Breast epithelium (tissue), 3 donors: Measurements from ENCODE around the gene PPP2R2D.

Experiments
- CTCF ChIP-seq, 3 donors: fragments of 450-650 bp; IDR thresholded peaks; one replicate each; pipeline ENCODE4 v1.5.1; 2016 to 2017; ENCODE audit warnings: antibody characterized with exemption in 3 of 3, mild to moderate bottlenecking in 3 of 3, moderate library complexity in 3 of 3
- POLR2A ChIP-seq: fragments of 450-650 bp; IDR thresholded peaks from one replicate; pipeline ENCODE4 v1.6.1; 2016; ENCODE audit warnings: antibody characterized with exemption, mild to moderate bottlenecking, moderate library complexity
- POLR2AphosphoS5 ChIP-seq, 3 donors: sonication (generic); formaldehyde crosslinking; IDR thresholded peaks; one replicate each; pipeline ENCODE4 v1.6.1; 2017; ENCODE audit warnings: antibody characterized with exemption in 3 of 3

GRCh38 chr10:131915990-131916766, 15.4 kb downstream of the PPP2R2D start:
- TF ChIP-seq POLR2A (no peak), POLR2AphosphoS5 (IDR thresholded peaks at IDR 0.05) (no peak), CTCF (IDR thresholded peaks at IDR 0.05) (no peak)
